HG03469 (cell line): ENCODE measurements around the gene CXADR.

Source experiments
- ATAC-seq: cut with Tn5 transposase; IDR thresholded peaks from one replicate; pipeline ENCODE4 v1.9.1; 2021; ENCODE audit warnings: mild to moderate bottlenecking, moderate library complexity, moderate number of reproducible peaks; ENCODE audit not compliant: unreplicated experiment

The CXADR gene

DNA sequence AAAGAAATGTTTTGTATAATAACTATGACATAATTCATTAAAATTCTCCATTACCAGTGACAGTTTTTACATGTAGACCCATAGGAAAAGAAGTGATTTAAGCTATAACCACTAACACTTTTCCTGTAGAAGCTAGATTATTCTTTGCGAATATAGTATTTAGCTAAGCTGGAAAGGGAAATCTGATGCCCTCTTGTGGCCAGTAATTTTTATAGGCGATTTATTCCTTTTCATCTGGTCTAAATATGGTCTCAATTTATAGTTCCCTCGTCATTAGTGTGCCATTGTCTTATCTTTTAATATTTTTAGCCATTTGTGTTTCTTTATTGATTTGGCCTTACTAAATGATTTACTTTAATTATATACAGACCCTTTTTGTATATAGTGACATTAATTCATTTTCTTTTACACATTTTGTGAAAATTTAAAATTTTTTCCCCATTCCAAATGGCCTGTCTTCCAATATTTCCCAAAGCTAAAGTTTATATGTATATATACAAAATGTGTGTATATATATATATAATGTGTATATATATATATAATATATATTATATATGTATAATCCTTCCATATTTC, 73.1 kb downstream of the CXADR start:
- ATAC-seq: no peak

- no peak for ATAC-seq
Measured at GRCh38 chr21:17590430-17590829, 77.6 kb downstream of the CXADR start.

DNA sequence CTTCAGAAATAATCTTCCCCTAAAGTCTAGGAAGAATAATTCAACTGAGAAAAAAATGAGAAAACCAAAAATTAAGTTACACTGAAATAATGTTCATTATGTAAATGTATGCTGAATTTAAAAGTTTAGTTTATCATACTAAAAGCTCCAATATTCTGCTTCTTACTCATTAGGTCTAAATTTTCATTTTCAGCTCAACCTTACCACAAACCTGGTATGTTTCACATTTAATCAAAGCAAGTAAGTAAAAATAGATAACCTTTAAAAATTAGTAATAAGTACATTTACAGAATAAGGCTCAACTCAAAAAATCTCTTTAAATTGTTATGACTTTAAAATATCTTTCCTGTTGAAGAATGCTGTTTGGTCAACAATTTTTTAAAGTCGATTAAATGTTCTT, 84.8 kb downstream of the CXADR start:
- peak; percentile 34 for ATAC-seq

DNA sequence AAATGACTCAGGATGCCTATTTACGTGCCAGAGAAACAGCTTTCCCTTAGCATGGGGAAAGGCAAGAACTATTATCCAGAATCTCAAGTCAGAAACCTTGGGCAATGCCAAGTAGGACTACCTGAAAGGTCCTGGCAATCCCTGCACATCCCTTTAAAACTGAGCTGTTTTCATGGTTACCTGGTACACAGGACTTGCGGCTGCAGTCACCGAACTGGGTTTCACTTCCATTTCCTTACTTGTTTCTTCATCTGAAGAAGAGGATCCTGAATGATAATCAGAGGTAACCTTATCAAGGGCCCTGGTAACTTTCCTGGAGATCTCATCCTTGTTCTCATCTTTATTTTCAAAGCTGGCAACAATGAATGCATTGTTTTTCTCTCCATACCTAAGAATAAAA, 85.6 kb downstream of the CXADR start:
- peak; percentile 67 for ATAC-seq

- ATAC-seq: no peak
Measured at GRCh38 chr21:17602874-17603273, 90.0 kb downstream of the CXADR start.

DNA sequence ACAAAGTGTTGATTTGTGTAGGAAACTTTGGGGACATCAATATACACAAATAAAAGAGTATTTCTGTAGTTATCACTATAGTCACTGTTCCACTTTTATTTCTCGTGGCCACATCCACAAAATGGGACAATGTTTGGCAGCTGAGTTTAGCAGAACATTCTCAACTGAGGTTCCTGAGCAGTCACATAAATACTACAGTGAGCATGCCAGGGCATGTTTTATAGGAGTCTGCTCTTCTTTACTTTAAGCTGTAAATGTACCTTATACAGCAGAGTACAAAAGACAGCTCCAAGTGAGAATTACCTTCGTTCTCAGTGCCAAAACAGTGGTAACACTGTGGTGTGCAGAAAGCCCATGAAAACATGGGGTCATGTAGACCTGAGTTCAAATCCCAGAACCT, 94.8 kb downstream of the CXADR start:
- no peak for ATAC-seq

DNA sequence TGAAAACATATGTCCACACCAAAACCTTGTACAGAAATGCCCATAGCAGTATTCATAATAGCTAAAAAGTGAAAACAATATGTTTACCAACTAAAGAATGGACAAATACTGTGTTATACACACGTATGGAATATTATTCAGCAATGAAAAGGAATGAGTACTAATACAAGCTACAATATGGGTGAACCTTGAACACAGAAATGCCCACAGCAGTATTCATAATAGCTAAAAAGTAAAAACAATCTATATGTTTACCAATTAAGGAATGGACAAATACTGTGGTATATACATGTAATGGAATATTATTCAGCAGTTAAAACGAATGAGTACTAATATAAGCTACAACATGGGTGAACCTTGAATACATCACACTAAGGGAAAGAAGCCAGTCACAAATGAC, 96.8 kb downstream of the CXADR start:
- no peak for ATAC-seq

DNA sequence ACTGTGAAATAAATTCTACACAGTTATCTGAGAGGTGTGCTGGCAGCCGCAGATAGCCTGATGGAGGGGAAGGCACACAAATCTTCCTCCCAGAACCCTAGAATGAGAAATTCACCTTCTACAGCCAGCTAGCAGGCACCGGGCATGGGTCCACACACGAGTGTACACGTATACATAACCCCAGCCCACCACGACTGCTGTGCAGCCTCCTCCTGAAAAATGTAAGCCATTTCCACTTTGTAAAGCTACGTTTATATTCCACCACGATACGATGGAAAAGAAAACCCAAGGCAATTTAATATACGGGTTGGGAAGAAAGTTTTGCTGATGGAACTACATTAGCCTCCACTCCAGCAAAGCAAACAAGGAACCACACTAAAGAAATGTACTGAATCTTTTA, 98.1 kb downstream of the CXADR start:
- ATAC-seq: no peak

DNA sequence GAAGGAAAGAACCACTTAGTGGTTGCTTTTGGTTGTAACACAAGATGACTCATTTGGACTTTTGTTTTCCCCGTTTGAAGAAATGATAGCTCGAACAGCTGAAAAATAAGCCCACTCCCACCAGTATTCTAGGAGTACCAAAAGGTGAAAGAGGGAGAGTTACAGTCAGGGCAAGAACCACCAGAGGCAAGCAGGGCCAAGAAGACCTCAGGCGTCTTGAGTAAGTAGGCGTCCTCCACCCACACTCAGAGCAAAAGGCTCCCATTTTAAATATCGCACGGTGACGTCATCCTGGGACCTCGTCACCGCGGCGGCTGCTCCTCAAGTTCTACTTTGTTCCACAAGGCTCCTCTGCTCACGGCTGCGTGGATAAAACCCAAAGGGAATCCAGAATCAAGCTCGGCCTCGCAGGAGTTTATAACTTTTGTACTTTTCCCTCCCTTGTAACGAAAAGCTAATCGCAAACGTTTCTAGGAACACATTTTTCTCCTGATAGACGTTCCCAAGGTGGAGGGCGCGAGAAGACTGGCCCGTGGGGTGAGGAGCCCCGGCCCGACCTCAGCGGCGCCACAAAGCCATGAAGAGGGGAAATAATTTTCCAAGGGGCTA, 98.7 kb downstream of the CXADR start:
- peak; percentile 46 for ATAC-seq

- no peak for ATAC-seq
Measured at GRCh38 chr21:17612023-17612564, 99.3 kb downstream of the CXADR start.

- peak; percentile 80 for ATAC-seq
Measured at GRCh38 chr21:17612565-17613241, 99.9 kb downstream of the CXADR start, which contains the start of gene BTG3. Gene BTG3, minus strand, starts transcription at chr21:17612901. Its CDS starts 3,757 bp downstream, at chr21:17609144.

DNA sequence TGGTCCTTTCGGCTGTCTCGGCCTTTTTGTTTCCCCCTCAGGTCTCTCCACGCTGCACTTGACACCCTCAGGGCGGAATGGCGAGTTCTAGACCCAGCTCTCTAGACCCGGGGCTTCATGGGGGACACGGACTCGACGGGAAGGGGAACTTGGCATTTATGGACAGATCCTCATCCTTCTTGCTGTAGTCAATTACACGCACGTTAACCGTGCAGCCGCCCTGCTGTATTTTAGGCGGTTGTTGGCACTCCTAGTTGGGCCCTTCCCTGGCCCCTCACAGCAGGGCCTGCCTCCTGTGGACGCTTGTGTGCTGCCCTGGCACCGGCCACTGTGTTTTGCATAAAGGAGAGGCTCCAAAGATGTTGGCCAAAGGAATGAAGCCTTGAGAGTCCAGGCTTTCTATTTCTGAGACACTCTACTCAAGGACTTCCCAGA, 100.4 kb downstream of the CXADR start:
- no peak for ATAC-seq

DNA sequence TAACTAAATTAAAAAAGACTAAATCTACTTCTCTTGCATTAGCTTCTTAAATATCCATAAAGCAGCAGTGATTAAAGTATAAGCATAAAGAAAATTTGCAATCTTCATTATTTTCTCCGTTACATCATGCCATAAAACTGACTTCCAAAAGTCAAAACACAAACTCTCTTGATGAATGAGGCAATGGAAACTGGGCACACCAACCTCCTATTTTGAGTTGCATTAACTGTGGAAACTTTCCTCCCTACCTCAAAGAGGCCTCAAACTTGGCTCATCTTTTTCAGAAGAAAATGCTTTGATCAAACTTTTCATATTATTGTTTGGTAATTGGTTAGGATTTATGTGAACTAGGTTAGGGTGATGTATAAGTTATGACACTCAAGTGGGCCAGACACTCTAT, 104.0 kb downstream of the CXADR start:
- no peak for ATAC-seq

- ATAC-seq: no peak
Measured at GRCh38 chr21:17622018-17622417, 109.2 kb downstream of the CXADR start.

DNA sequence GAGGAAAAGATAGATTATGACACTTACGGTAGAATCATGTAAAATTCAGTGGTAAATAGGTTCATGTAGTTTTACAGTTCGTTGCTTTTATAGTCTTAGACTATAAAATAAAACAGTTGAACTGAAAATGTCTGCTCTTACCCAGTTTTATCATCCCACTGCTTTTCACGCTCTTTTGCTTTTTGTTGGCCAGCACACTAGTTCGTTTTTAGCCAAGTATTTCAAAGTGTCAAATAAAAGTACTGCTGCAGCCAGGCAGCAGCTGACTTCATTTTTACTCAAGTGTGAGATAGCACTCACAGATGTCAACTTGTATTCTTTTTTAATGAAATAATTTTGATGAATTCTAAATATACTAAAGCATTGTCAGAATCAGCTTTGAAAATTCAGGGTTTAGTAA, 118.4 kb downstream of the CXADR start:
- no peak for ATAC-seq

GRCh38 chr21:17636711-17637110, 123.9 kb downstream of the CXADR start:
- no peak for ATAC-seq

DNA sequence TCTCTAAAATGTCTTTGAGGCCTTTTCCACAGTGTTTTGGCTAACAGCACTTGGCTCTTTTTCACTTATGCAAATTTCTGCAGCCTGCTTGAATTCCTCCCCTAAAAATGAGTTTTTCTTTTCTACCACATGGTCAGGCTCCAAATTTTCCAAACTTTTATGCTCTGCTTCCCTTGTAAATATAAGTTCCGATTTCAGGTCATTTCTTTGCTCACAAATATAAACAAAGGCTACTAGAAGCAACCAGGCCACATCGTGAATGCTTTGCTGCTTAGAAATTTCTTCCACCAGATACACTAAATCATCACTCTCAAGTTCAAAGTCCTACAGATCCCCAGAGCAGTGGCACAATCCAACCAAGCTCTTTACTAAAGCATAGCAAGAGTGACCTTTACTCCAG, 128.0 kb downstream of the CXADR start:
- no peak for ATAC-seq
